H1 (cell line): Measurements from ENCODE around the gene FAM120C. TPM values are rescaled to one million over a fixed set of nuclear protein-coding genes. Genes with fewer than 3 reads are reported as not detected.

Experiments
- CTCF ChIA-PET: fragments of 300-600 bp; sonication (Branson Sonifier 250); formaldehyde crosslinking; loops from one replicate; lab custom pipeline; 2021; ENCODE audit not compliant: partially characterized antibody; lab: Charles Lee
- POLR2A ChIA-PET: fragments of 300-600 bp; sonication (Branson Sonifier 250); formaldehyde crosslinking; loops from one replicate; lab custom pipeline; 2021; ENCODE audit warnings: inconsistent platforms; ENCODE audit not compliant: partially characterized antibody; lab: Charles Lee
- DNase-seq, 2 experiments: peaks; one replicate each; pipeline versions ENCODE4 v3.0.0 to v3.0.0-alpha.2; 2010 to 2022; ENCODE audit warnings: low spot score in 2 of 2, low read depth in 1 of 2, mixed read lengths in 1 of 2
- FAIRE-seq: peaks from 2 replicates; lab custom pipeline; 2011; peaks lifted over from hg19 to GRCh38; lab: Jason Lieb, UNC
- H2AFZ ChIP-seq: 2 replicates; pipeline ENCODE4 v1.8.1; 2012; ENCODE audit warnings: low read length, inconsistent platforms
- H2AK5ac ChIP-seq: 2 replicates; pipeline ENCODE4 v1.6.1; 2013; ENCODE audit warnings: low read depth, low read length
- H2BK120ac ChIP-seq: replicated peaks from 2 replicates; pipeline ENCODE3; 2013; ENCODE audit warnings: low read depth, low read length, inconsistent platforms
- H2BK12ac ChIP-seq: 2 replicates; pipeline ENCODE4 v1.6.1; 2013; ENCODE audit warnings: low read depth, low read length
- H2BK15ac ChIP-seq: 2 replicates; pipeline ENCODE4 v1.6.1; 2013; ENCODE audit warnings: low read length
- H2BK20ac ChIP-seq: 2 replicates; pipeline ENCODE4 v1.6.1; 2013; ENCODE audit warnings: low read length
- H2BK5ac ChIP-seq: 2 replicates; pipeline ENCODE4 v1.6.1; 2013; ENCODE audit warnings: low read depth, low read length
- H3K14ac ChIP-seq: 2 replicates; pipeline ENCODE4 v1.6.1; 2013; ENCODE audit warnings: inconsistent platforms; ENCODE audit not compliant: insufficient read length
- H3K18ac ChIP-seq: 2 replicates; pipeline ENCODE4 v1.6.1; 2013; ENCODE audit warnings: low read length; ENCODE audit errors: extremely low read depth
- H3K23ac ChIP-seq: 2 replicates; pipeline ENCODE4 v1.6.1; 2013; ENCODE audit warnings: inconsistent platforms; ENCODE audit not compliant: insufficient read length
- H3K23me2 ChIP-seq: 2 replicates; pipeline ENCODE4 v1.6.1; 2013; ENCODE audit warnings: low read depth, low read length
- H3K27ac ChIP-seq: 2 replicates; pipeline ENCODE4 v1.6.1; 2011; ENCODE audit warnings: low read depth, low read length, inconsistent platforms
- H3K27me3 ChIP-seq, 4 experiments: replicated peaks in 1 of 4; 1 replicate in 1 of 4; 2 replicates in 3 of 4; pipeline versions ENCODE4 v1.6.1 to v1.8.1; 2011 to 2013; ENCODE audit warnings: low read length in 3 of 4, mild to moderate bottlenecking in 3 of 4, inconsistent platforms in 2 of 4, mixed read lengths in 2 of 4, moderate library complexity in 1 of 4; ENCODE audit not compliant: control insufficient read depth in 3 of 4, insufficient read depth in 3 of 4; ENCODE audit errors: extremely low read depth in 1 of 4
- H3K36me3 ChIP-seq, 4 experiments: 2 replicates each; pipeline versions ENCODE4 v1.6.1 to v1.8.1; 2011 to 2013; ENCODE audit warnings: mild to moderate bottlenecking in 4 of 4, low read length in 3 of 4, moderate library complexity in 2 of 4, control low read depth in 1 of 4, inconsistent platforms in 1 of 4; ENCODE audit not compliant: insufficient read depth in 4 of 4, control insufficient read depth in 2 of 4
- H3K4ac ChIP-seq: replicated peaks from 2 replicates; pipeline ENCODE3; 2013; ENCODE audit warnings: low read length, low read depth, mixed read lengths, inconsistent platforms; ENCODE audit not compliant: insufficient read length
- H3K4me1 ChIP-seq, 4 experiments: replicated peaks in 1 of 4; 1 replicate in 1 of 4; 2 replicates in 3 of 4; pipeline versions ENCODE4 v1.6.1 to v1.8.1; 2011 to 2013; ENCODE audit warnings: low read length in 3 of 4, inconsistent platforms in 2 of 4, mixed read lengths in 1 of 4; ENCODE audit not compliant: insufficient read depth in 4 of 4, control insufficient read depth in 3 of 4
- H3K4me2 ChIP-seq, 2 experiments: 2 replicates each; pipeline versions ENCODE4 v1.6.1 to v1.8.1; 2011 to 2013; ENCODE audit warnings: low read depth in 2 of 2, low read length in 2 of 2, control low read depth in 1 of 2, inconsistent platforms in 1 of 2, mild to moderate bottlenecking in 1 of 2; ENCODE audit not compliant: insufficient read depth in 1 of 2
- H3K4me3 ChIP-seq, 4 experiments: fragments of 200-600, 300-600 bp in 1 of 4; sonication (generic), shearing (Covaris generic), sonication (Bioruptor Twin) in 1 of 4; 2 replicates each; pipeline versions ENCODE4 v1.5.1 to v1.8.1; 2011 to 2016; ENCODE audit warnings: low read length in 4 of 4, low read depth in 3 of 4, control low read depth in 2 of 4, inconsistent platforms in 2 of 4, mild to moderate bottlenecking in 2 of 4, mixed read lengths in 1 of 4, moderate library complexity in 1 of 4; ENCODE audit not compliant: insufficient read depth in 2 of 4; ENCODE audit errors: extremely low read depth in 1 of 4
- H3K56ac ChIP-seq: replicated peaks from 2 replicates; pipeline ENCODE3; 2013; ENCODE audit warnings: low read depth, mild to moderate bottlenecking, mixed read lengths, low read length, inconsistent platforms; ENCODE audit not compliant: insufficient read length
- H3K79me1 ChIP-seq: 2 replicates; pipeline ENCODE4 v1.6.1; 2013; ENCODE audit warnings: low read depth, low read length, control low read depth
- H3K79me2 ChIP-seq, 2 experiments: 2 replicates each; pipeline versions ENCODE4 v1.6.1 to v1.8.1; 2012 to 2013; ENCODE audit warnings: low read length in 2 of 2, mild to moderate bottlenecking in 2 of 2, inconsistent platforms in 1 of 2; ENCODE audit not compliant: insufficient read depth in 2 of 2, control insufficient read depth in 1 of 2
- H3K9ac ChIP-seq, 4 experiments: replicated peaks in 1 of 4; 1 replicate in 1 of 4; 2 replicates in 3 of 4; pipeline versions ENCODE4 v1.6.1 to v1.8.1; 2011 to 2013; ENCODE audit warnings: low read depth in 3 of 4, low read length in 3 of 4, control low read depth in 2 of 4, mild to moderate bottlenecking in 2 of 4, moderate library complexity in 2 of 4, inconsistent platforms in 1 of 4; ENCODE audit errors: extremely low read depth in 1 of 4
- H3K9me3 ChIP-seq, 2 experiments: 2 replicates each; pipeline versions ENCODE4 v1.6.1 to v1.8.1; 2012 to 2013; ENCODE audit warnings: mild to moderate bottlenecking in 2 of 2, moderate library complexity in 2 of 2, control low read depth in 1 of 2, inconsistent platforms in 1 of 2, low read depth in 1 of 2, low read length in 1 of 2, mixed read lengths in 1 of 2; ENCODE audit not compliant: insufficient read depth in 2 of 2
- H4K20me1 ChIP-seq, 2 experiments: replicated peaks in 1 of 2; 2 replicates each; pipeline versions ENCODE3 to v1.8.1; 2011 to 2013; ENCODE audit warnings: inconsistent platforms in 2 of 2, low read length in 2 of 2, mild to moderate bottlenecking in 1 of 2; ENCODE audit not compliant: insufficient read depth in 2 of 2, control insufficient read depth in 1 of 2
- H4K5ac ChIP-seq: 2 replicates; pipeline ENCODE4 v1.6.1; 2013; ENCODE audit warnings: low read length, low read depth, mixed read lengths, inconsistent platforms; ENCODE audit not compliant: insufficient read length
- H4K8ac ChIP-seq: 2 replicates; pipeline ENCODE4 v1.8.0; 2013; ENCODE audit warnings: mild to moderate bottlenecking, moderate library complexity, low read length, inconsistent platforms; ENCODE audit not compliant: insufficient read depth; ENCODE audit errors: extremely low read depth
- H4K91ac ChIP-seq: replicated peaks from 2 replicates; pipeline ENCODE3; 2013; ENCODE audit warnings: low read length, mixed read lengths, inconsistent platforms; ENCODE audit not compliant: insufficient read length
- CHD2 ChIP-seq: IDR thresholded peaks from 2 replicates; pipeline ENCODE4 v1.6.1; 2012; ENCODE audit warnings: low read length, improper control_type of control experiment
- KDM5A ChIP-seq: fragments of 200-600 bp; IDR thresholded peaks from 2 replicates; pipeline ENCODE4 v1.7.1; 2012; ENCODE audit warnings: mild to moderate bottlenecking, low read length, inconsistent platforms, mixed read lengths
- RFX5 ChIP-seq: IDR thresholded peaks from 2 replicates; pipeline ENCODE4 v1.6.1; 2011; ENCODE audit warnings: low read depth, low read length, improper control_type of control experiment, borderline replicate concordance
- TAF7 ChIP-seq: optimal IDR thresholded peaks from 2 replicates; pipeline ENCODE3; 2011; ENCODE audit warnings: low read depth, mild to moderate bottlenecking, inconsistent platforms, low read length, moderate library complexity, borderline replicate concordance
- USF2 ChIP-seq: IDR thresholded peaks from 2 replicates; pipeline ENCODE4 v1.6.1; 2011; ENCODE audit warnings: low read length, improper control_type of control experiment
- WGBS, 2 experiments: shearing (Covaris generic) in 1 of 2; methylation state at CpG; one replicate each; pipeline versions ENCODE4 v1.1.6 to v1.1.7; 2013 to 2015; ENCODE audit warnings: low lambda C conversion rate in 2 of 2, mixed read lengths in 2 of 2, inconsistent platforms in 1 of 2, low coverage in 1 of 2, missing lambda C conversion rate in 1 of 2; ENCODE audit not compliant: insufficient replicate concordance in 2 of 2, insufficient coverage in 1 of 2, insufficient read length in 1 of 2; ENCODE audit errors: extremely low coverage in 1 of 2, missing lambda C conversion rate in 1 of 2; 5-methylcytosine and 5-hydroxymethylcytosine counted together
- polyA plus RNA-seq, 7 experiments: library from polyadenylated mRNA; depleted of rRNA in 3 of 7; stranded (reverse) in 5 of 7; unstranded in 2 of 7; fragments of >200 nt in 5 of 7; fragments of 200-250 nt in 2 of 7; gene quantifications; 1 replicate in 5 of 7; 2 replicates in 1 of 7; 4 replicates in 1 of 7; pipeline versions ENCODE4 v1.2.1 to v1.2.3, GENCODE V29; 2011 to 2013; ENCODE audit warnings: missing spikeins in 2 of 7, mixed read lengths in 2 of 7
- total RNA-seq: library from RNA; stranded (reverse); fragmentation: NEBNext Ultra II Directional; extraction: Animal tissue kit (Norgen Biotek cat#: 25700); gene quantifications from 2 replicates; pipeline ENCODE4 v1.2.1, GENCODE V29; 2021

The FAM120C gene
- total and polyA plus RNA-seq, 2 of the 8 experiments (the other 6 are each of a cell fraction or from before 2014, with no cell fraction given), result 4.4 to 8.1 TPM

GRCh38 chrX:54172455-54172854, 10.6 kb downstream of the FAM120C start:
- Histone ChIP-seq H3K23me2 (no peaks in the 10 kb centered on the region), H3K9ac (no peak overlapping the region), H4K5ac (no peak overlapping the region), H4K8ac (no peak overlapping the region), H2BK5ac (no peak overlapping the region), H3K4me3 (no peak overlapping the region), H2BK20ac (no peak overlapping the region), H3K9me3 (no peaks in the 10 kb centered on the region), H3K18ac (no peak overlapping the region), H3K79me1 (no peaks in the 10 kb centered on the region), H3K27ac (no peak overlapping the region), H3K14ac (no peak overlapping the region), H2BK15ac (no peak overlapping the region), H3K4ac (no peak overlapping the region), H3K79me2 (peaks cover 0 to 12% of the 10 kb centered on the region in 2 experiments; a peak in 2 of 4 replicates), H3K27me3 (no peaks in the 10 kb centered on the region), H2AK5ac (no peak overlapping the region), H3K4me1 (no peaks in the 10 kb centered on the region), H2BK120ac (no peak overlapping the region), H3K23ac (no peak overlapping the region), H3K4me2 (no peak overlapping the region), H2BK12ac (no peak overlapping the region), H3K56ac (no peak overlapping the region), H4K20me1 (peaks cover 0 to 2% of the 10 kb centered on the region in 2 experiments), H2AFZ (no peak overlapping the region), H3K36me3 (peaks cover 0 to 4% (median 0%) of the 10 kb centered on the region in 4 experiments; a peak in 2 of 8 replicates), H4K91ac (no peak overlapping the region)
- CTCF ChIA-PET, result no interaction called here
- POLR2A ChIA-PET, result interaction anchor here (1.4 to 3.1 kb wide), 2 partner anchors 8 to 11 kb away, joined by 3 to 11 read pairs; partner anchors contain the start of gene FAM120C
- 95% methylated on average over 3 of the region's 3 CpGs; no CpG with 5 or more reads in 1 of the 2 experiments for WGBS, 2 experiments
- TF ChIP-seq USF2, result no peak
- TF ChIP-seq RFX5, result no peak
- TF ChIP-seq CHD2, result no peak
- no peak for TF ChIP-seq KDM5A
- TF ChIP-seq TAF7, result no peak
- no peak for FAIRE-seq
- DNase-seq, result no peak
